ENCODE data around the gene RAP1GDS1.

GRCh38 chr4:98377559-98377958 is 116.4 kb downstream of the RAP1GDS1 start:
- TF ChIP-seq EZH2 (IDR thresholded peaks at IDR 0.05; ENCODE audit: insufficient read depth, poor library complexity, severe bottlenecking): no peak
- TF ChIP-seq EZH2phosphoT487 (IDR thresholded peaks at IDR 0.05; ENCODE audit: insufficient read depth, low read depth): no peak
